Activated T-cell treated with anti-CD3 and anti-CD28 coated beads, Interleukin-2, amount 50 U/mL, for 48 hours (primary cell): Measurements from ENCODE around the gene RAB8A.

Source experiments
- DNase-seq, 2 experiments: peaks; one replicate each; pipeline ENCODE4 v3.0.0-alpha.2; 2020

RAB8A gene

GRCh38 chr19:16113727-16114126, 2.0 kb downstream of the RAB8A start:
- no peak for DNase-seq

GRCh38 chr19:16115301-16116039, 3.8 kb downstream of the RAB8A start:
- no peak for DNase-seq

GRCh38 chr19:16116067-16116466, 4.4 kb downstream of the RAB8A start:
- DNase-seq, result no peak

GRCh38 chr19:16117594-16118033, 5.9 kb downstream of the RAB8A start:
- peak; percentile 44 to 47 for DNase-seq

- peak; percentile 82 to 83 for DNase-seq
These were observed 6.9 kb downstream of the RAB8A start for GRCh38 chr19:16118489-16119033.

GRCh38 chr19:16119075-16119857, 7.6 kb downstream of the RAB8A start:
- peak; percentile 61 to 64 for DNase-seq

- no peak for DNase-seq
These were observed 9.5 kb downstream of the RAB8A start for GRCh38 chr19:16121141-16121540.

GRCh38 chr19:16121967-16122366, 10.3 kb downstream of the RAB8A start:
- no peak for DNase-seq

GRCh38 chr19:16124953-16125352, 13.3 kb downstream of the RAB8A start:
- DNase-seq, result no peak

- no peak for DNase-seq
These were observed 14.2 kb downstream of the RAB8A start for GRCh38 chr19:16125737-16126495.

GRCh38 chr19:16127080-16127479, 15.4 kb downstream of the RAB8A start:
- no peak for DNase-seq

GRCh38 chr19:16127776-16128371, 16.2 kb downstream of the RAB8A start:
- DNase-seq, result no peak

GRCh38 chr19:16131648-16132047, 20.0 kb downstream of the RAB8A start:
- no peak for DNase-seq

- DNase-seq, result no peak
These were observed 22.1 kb downstream of the RAB8A start for GRCh38 chr19:16133818-16134217.

GRCh38 chr19:16134510-16134909, 22.8 kb downstream of the RAB8A start:
- DNase-seq, result no peak

GRCh38 chr19:16135430-16136127, 23.9 kb downstream of the RAB8A start:
- no peak for DNase-seq

GRCh38 chr19:16136185-16136999, 24.7 kb downstream of the RAB8A start:
- DNase-seq, result no peak

GRCh38 chr19:16139752-16140151, 28.1 kb downstream of the RAB8A start:
- no peak for DNase-seq

- DNase-seq, result no peak
These were observed 29.4 kb downstream of the RAB8A start for GRCh38 chr19:16141043-16141442.

- DNase-seq, result no peak
These were observed 30.4 kb downstream of the RAB8A start for GRCh38 chr19:16142032-16142580.
